Parathyroid adenoma (tissue), 2 donors: Measurements from ENCODE around the gene OSBPL5.
A peak's percentile ranks its signal among the peaks of the same experiment; 100 is the strongest.
"Not testable (repeated sequence)": the region's sequence is repeated elsewhere in the genome, so short reads cannot be mapped to it uniquely, and the experiment has no call there.

Source experiments
- H2AFZ ChIP-seq: fragments of 300-600 bp; sonication (generic); one replicate; pipeline ENCODE4 v1.7.0; 2017; ENCODE audit warnings: antibody characterized with exemption, mild to moderate bottlenecking
- H3K27ac ChIP-seq: fragments of 300-600 bp; sonication (generic); one replicate; pipeline ENCODE4 v1.7.0; 2017
- H3K27me3 ChIP-seq: fragments of 300-600 bp; sonication (generic); one replicate; pipeline ENCODE4 v1.7.0; 2017; ENCODE audit warnings: low read length; ENCODE audit not compliant: control insufficient read depth, insufficient read depth
- H3K36me3 ChIP-seq: fragments of 300-600 bp; sonication (generic); one replicate; pipeline ENCODE4 v1.7.0; 2017; ENCODE audit warnings: low read length; ENCODE audit not compliant: control insufficient read depth, insufficient read depth
- H3K4me1 ChIP-seq: fragments of 300-600 bp; sonication (generic); one replicate; pipeline ENCODE4 v1.7.0; 2017; ENCODE audit warnings: control low read depth
- H3K4me2 ChIP-seq: fragments of 300-600 bp; sonication (generic); one replicate; pipeline ENCODE4 v1.7.0; 2017; ENCODE audit warnings: low read length
- H3K4me3 ChIP-seq: fragments of 300-600 bp; sonication (generic); one replicate; pipeline ENCODE4 v1.7.0; 2017; ENCODE audit warnings: low read depth, low read length
- H3K79me2 ChIP-seq: fragments of 300-600 bp; sonication (generic); one replicate; pipeline ENCODE4 v1.7.0; 2017; ENCODE audit warnings: control low read depth
- H3K9ac ChIP-seq: fragments of 300-600 bp; sonication (generic); one replicate; pipeline ENCODE4 v1.7.0; 2017; ENCODE audit warnings: mild to moderate bottlenecking
- H3K9me3 ChIP-seq: fragments of 300-600 bp; sonication (generic); one replicate; pipeline ENCODE4 v1.7.0; 2017; ENCODE audit warnings: low read length; ENCODE audit not compliant: control insufficient read depth
- TF ChIP-seq, protein P1 (sequence below): fragments of 300-600 bp; sonication (generic); IDR thresholded peaks from one replicate; pipeline ENCODE4 v1.7.0; 2017; ENCODE audit warnings: antibody characterized with exemption, mild to moderate bottlenecking
- donor health status: primary hyperparathyroidism.

Gene OSBPL5

DNA sequence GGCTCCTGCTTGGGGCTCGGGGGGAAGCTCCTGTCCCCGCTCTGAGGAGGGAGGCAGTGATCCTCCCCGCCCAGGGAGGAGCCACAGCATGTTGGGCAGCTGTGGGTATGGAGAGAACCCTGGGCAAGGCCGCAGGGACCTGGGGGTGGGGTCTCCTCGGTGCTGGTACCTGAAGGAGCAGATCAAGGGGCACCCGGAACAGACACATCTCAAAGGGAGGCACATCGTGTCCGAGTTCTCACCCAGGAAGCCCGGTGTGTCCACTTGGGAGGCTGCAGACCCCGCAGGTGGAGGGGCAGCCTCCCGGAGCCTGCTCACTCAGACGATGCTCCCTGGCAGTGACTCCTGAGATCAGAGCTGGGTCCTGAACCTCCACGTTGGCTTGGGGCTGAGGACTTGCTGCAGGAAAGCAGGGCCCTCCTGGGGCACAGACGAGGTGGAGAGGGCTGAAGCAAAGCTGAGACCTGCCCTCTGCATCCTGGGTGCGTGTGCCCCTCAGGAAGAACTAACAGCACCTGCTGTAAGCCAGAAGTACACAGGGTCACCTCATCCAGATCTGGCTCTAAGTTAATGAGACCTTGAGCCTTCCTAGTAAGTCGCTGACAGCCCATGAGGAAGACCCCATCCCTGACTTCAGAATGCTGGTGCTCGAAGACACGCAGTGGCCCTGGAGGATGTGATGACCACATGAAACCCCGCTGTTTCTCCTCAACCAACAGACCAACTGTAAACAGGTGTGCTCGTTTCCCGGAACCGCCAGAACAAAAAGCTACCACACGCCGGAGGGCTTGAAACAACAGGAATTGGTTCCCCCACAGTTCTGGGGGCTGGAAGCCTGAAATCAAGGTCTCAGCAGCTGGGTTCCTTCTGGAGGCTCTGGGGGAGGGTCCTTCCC is 5.9 kb upstream of the OSBPL5 start:
- Histone ChIP-seq H2AFZ (no peak overlapping the region), H3K4me3 (no peak overlapping the region), H3K27ac (no peak overlapping the region), H3K36me3 (no peaks in the 10 kb centered on the region), H3K79me2 (no peaks in the 10 kb centered on the region), H3K9ac (no peak overlapping the region), H3K4me2 (no peak overlapping the region), H3K27me3 (no peaks in the 10 kb centered on the region), H3K9me3 (no peaks in the 10 kb centered on the region), H3K4me1 (peaks cover 4% of the 10 kb centered on the region)
- TF ChIP-seq, protein P1, sequence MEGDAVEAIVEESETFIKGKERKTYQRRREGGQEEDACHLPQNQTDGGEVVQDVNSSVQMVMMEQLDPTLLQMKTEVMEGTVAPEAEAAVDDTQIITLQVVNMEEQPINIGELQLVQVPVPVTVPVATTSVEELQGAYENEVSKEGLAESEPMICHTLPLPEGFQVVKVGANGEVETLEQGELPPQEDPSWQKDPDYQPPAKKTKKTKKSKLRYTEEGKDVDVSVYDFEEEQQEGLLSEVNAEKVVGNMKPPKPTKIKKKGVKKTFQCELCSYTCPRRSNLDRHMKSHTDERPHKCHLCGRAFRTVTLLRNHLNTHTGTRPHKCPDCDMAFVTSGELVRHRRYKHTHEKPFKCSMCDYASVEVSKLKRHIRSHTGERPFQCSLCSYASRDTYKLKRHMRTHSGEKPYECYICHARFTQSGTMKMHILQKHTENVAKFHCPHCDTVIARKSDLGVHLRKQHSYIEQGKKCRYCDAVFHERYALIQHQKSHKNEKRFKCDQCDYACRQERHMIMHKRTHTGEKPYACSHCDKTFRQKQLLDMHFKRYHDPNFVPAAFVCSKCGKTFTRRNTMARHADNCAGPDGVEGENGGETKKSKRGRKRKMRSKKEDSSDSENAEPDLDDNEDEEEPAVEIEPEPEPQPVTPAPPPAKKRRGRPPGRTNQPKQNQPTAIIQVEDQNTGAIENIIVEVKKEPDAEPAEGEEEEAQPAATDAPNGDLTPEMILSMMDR, result no peak

DNA sequence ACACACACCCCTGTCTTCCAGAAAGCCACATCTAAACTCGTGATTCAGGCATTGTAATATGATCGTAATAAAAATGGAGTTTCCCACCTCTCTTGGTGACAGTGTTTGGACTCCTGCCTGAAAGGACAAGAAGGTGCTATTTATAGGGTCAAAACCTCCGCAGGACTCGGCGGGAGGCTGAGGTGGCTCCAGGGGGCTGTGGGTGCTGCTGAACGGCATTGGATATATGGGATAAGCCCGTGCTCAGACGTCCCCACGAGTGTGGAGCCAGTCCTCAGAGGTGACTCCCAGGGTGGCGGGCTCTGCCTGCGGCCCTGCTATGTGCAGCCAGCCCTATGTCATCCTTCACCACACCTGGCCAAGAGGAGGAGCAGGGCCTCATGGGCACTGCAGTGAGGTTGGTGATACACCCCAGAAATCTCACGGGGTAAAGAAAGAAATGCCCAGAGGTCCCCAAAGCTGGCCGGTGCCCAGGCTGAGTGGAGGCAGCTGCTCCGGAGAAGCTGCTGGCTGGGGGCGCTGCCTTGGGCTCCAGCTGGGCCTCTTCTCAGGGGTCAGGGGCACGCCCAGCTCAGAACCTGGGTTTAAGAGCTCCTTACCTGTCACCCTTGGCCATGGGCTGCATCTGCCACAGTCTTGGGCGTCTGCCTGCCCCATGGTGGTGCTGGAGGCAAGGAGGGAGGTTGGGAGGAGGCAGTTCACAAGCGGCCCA is 5.1 kb upstream of the OSBPL5 start:
- Histone ChIP-seq H3K9me3 (no peaks in the 10 kb centered on the region), H3K36me3 (no peaks in the 10 kb centered on the region), H3K4me1 (peaks cover 7% of the 10 kb centered on the region), H2AFZ (peak overlapping the region; percentile 74), H3K4me3 (no peak overlapping the region), H3K79me2 (no peaks in the 10 kb centered on the region), H3K27me3 (no peaks in the 10 kb centered on the region), H3K9ac (no peak overlapping the region), H3K27ac (peak overlapping the region; percentile 20), H3K4me2 (no peak overlapping the region)
- TF ChIP-seq, protein P1, result no peak

DNA sequence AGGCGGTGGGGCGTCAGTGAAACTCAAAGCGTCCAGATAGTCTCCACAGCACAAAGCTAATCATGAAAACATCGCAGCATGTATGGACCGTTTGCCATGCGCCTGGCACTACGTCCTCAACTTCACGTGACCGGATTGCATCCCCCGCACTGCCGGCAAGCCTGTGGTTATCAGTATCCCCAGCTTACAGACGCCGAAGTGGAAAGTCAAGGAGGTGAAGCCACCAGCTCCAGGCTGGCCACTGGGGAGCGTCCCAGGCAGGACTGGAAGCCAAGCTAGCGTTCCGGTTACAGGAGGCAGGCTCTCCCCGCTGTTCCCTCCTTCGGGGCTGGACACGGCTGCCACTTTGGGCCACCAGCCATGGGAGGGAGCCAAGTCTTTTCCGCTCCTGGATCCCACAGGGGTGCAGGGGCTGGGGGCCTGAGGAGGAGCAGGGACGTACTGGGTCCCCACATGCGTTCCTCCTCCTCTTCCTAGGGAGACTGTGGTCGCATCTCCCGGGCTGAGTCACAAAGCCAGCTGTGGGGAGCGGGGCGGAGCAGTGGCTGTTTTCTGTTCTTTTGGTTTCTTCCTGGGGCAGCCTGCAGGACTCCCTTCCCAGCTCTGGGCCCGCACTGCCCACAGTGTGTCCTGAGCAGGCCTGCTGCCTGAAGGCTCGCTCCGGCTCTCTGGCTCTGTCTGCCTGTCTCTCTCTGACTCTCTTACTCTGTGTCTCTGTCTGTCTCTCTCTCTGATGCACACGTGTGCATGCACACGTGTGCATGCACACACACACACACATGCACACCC is 4.3 kb upstream of the OSBPL5 start:
- H3K9me3 ChIP-seq, result no peaks in the 10 kb centered on the region
- no peak overlapping the region for H3K9ac ChIP-seq
- TF ChIP-seq, protein P1, result no peak
- H3K4me1 ChIP-seq, result peaks cover 7% of the 10 kb centered on the region
- peak overlapping the region; percentile 20 for H3K27ac ChIP-seq
- no peaks in the 10 kb centered on the region for H3K79me2 ChIP-seq
- no peaks in the 10 kb centered on the region for H3K27me3 ChIP-seq
- H3K36me3 ChIP-seq, result no peaks in the 10 kb centered on the region
- H3K4me2 ChIP-seq, result peak overlapping the region; percentile 58
- peak overlapping the region; percentile 74 for H2AFZ ChIP-seq
- no peak overlapping the region for H3K4me3 ChIP-seq

DNA sequence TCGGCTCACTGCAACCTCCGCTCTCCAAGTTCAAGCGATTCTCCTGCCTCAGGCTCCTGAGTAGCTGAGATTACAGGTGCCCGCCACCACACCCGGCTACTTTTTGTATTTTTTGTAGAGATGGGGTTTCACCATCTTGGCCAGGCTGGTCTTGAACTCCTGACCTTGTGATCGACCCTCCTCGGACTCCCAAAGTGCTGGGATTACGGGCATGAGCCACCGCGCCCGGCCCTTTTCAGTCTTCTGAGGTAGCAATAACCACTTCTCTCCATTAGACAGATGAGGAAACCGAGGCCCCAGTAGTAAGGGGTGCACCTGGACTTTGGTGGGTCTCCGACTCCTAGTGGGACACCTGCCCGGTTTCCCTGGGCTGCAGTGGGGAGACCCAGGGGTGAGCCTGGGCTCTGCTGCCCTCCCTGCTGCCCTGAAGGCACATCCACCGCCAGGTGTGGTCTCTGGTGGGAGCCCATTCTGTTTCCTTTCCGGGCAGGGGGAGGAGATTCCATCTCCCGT is 3.7 kb upstream of the OSBPL5 start:
- not testable (repeated sequence) for H3K36me3 ChIP-seq, H3K79me2 ChIP-seq, H3K4me3 ChIP-seq, H3K4me1 ChIP-seq, H3K9me3 ChIP-seq, H3K27me3 ChIP-seq, H3K27ac ChIP-seq, H3K9ac ChIP-seq
- Histone ChIP-seq H2AFZ (peak overlapping the region; percentile 74), H3K4me2 (peak overlapping the region; percentile 58)
